A549 (cell line): ENCODE measurements around the gene KLHL29. TPM values are rescaled to one million over a fixed set of nuclear protein-coding genes. Genes with fewer than 3 reads are reported as not detected.
A peak's percentile ranks its signal among the peaks of the same experiment; 100 is the strongest.

Experiments
- ATAC-seq, 2 experiments: fragments of 200-7000 bp in 1 of 2; fragments of >200 bp in 1 of 2; cut with Nextera tagmentation in 1 of 2; cut with Tn5 transposase in 1 of 2; 3 replicates each; pipeline versions ENCODE4 v1.8.0 to v1.9.1; 2018 to 2020; ENCODE audit warnings: mild to moderate bottlenecking in 1 of 2, moderate library complexity in 1 of 2
- CTCF ChIA-PET: fragments of 300-600 bp; sonication (Branson Sonifier 250); formaldehyde crosslinking; extraction: SDS; loops from one replicate; lab custom pipeline; 2021; ENCODE audit warnings: antibody characterized with exemption, inconsistent platforms; lab: Yijun Ruan, JAX
- POLR2A ChIA-PET: fragments of 350-600 bp; formaldehyde crosslinking; extraction: SDS; loops from one replicate; lab custom pipeline; 2021; ENCODE audit warnings: antibody characterized with exemption, inconsistent platforms; lab: Yijun Ruan, JAX
- DNase-seq, 2 experiments: peaks; one replicate each; pipeline versions ENCODE4 v3.0.0 to v3.0.0-alpha.2; 2011 to 2016; ENCODE audit warnings: low read depth in 1 of 2, low spot score in 1 of 2
- FAIRE-seq: peaks from 2 replicates; lab custom pipeline; 2011; peaks lifted over from hg19 to GRCh38; lab: Jason Lieb, UNC
- H3K27ac ChIP-seq, 2 experiments: fragments of >200 bp; sonication (Bioruptor Twin); formaldehyde crosslinking; 3 replicates each; pipeline ENCODE4 v1.5.1; 2016 to 2017
- H3K4me1 ChIP-seq: fragments of >200 bp; sonication (Bioruptor Twin); formaldehyde crosslinking; 3 replicates; pipeline ENCODE4 v1.6.1; 2016
- H3K4me2 ChIP-seq: fragments of >200 bp; sonication (Bioruptor Twin); formaldehyde crosslinking; 3 replicates; pipeline ENCODE4 v1.6.1; 2016
- H3K4me3 ChIP-seq: fragments of >200 bp; sonication (Bioruptor Twin); formaldehyde crosslinking; 3 replicates; pipeline ENCODE4 v1.5.1; 2016
- H3K9me3 ChIP-seq: fragments of >200 bp; sonication (Bioruptor Twin); formaldehyde crosslinking; 3 replicates; pipeline ENCODE4 v1.6.1; 2016
- CEBPB ChIP-seq, 2 experiments: fragments of >200 bp in 1 of 2; sonication (Bioruptor Twin) in 1 of 2; formaldehyde crosslinking in 1 of 2; IDR thresholded peaks; 2 replicates each; pipeline ENCODE4 v1.6.1; 2012 to 2016
- CHD4 ChIP-seq: fragments of 200-600 bp; sonication (generic); IDR thresholded peaks from 2 replicates; pipeline ENCODE4 v1.6.1; 2016; ENCODE audit warnings: antibody characterized with exemption, mild to moderate bottlenecking, borderline replicate concordance
- EHMT2 ChIP-seq: fragments of 200-600 bp; sonication (generic); IDR thresholded peaks from 2 replicates; pipeline ENCODE4 v1.6.1; 2016; ENCODE audit warnings: antibody characterized with exemption, low read depth, mild to moderate bottlenecking, moderate library complexity
- FOSB ChIP-seq: fragments of 250-450 bp; sonication (Bioruptor Pico); IDR thresholded peaks from 2 replicates; pipeline ENCODE4 v1.5.0; 2020; ENCODE audit warnings: mild to moderate bottlenecking, moderate library complexity
- FOXS1 ChIP-seq: fragments of 250-450 bp; sonication (Bioruptor Pico); IDR thresholded peaks from 2 replicates; pipeline ENCODE4 v1.5.0; 2020; ENCODE audit warnings: mild to moderate bottlenecking, moderate library complexity
- HDAC2 ChIP-seq: fragments of 200-600 bp; sonication (generic); IDR thresholded peaks from 2 replicates; pipeline ENCODE4 v1.6.1; 2016
- HOXA7 ChIP-seq: fragments of 250-450 bp; sonication (Bioruptor Pico); IDR thresholded peaks from 2 replicates; pipeline ENCODE4 v1.5.0; 2020; ENCODE audit warnings: mild to moderate bottlenecking, moderate library complexity
- KDM1A ChIP-seq: fragments of 200-600 bp; sonication (generic); IDR thresholded peaks from 2 replicates; pipeline ENCODE4 v1.6.1; 2016; ENCODE audit warnings: low read depth, mild to moderate bottlenecking
- KDM5A ChIP-seq: fragments of 200-600 bp; sonication (generic); IDR thresholded peaks from 2 replicates; pipeline ENCODE4 v1.6.1; 2016; ENCODE audit warnings: antibody characterized with exemption, mild to moderate bottlenecking
- MAFK ChIP-seq: fragments of 450-650 bp; IDR thresholded peaks from 2 replicates; pipeline ENCODE4 v1.6.1; 2014; ENCODE audit not compliant: partially characterized antibody
- MAX ChIP-seq: IDR thresholded peaks from 2 replicates; pipeline ENCODE4 v1.6.1; 2012
- MAZ ChIP-seq: fragments of 150-350 bp; IDR thresholded peaks from 2 replicates; pipeline ENCODE4 v1.6.1; 2014; ENCODE audit warnings: antibody characterized with exemption, low read depth, low read length, borderline replicate concordance
- POLR2AphosphoS2 ChIP-seq: conservative IDR thresholded peaks from 2 replicates; pipeline ENCODE4 v1.6.1; 2012; ENCODE audit warnings: low read length, improper control_type of control experiment, inconsistent platforms
- RAD21 ChIP-seq, 2 experiments: fragments of >200 bp in 1 of 2; sonication (Bioruptor Twin) in 1 of 2; formaldehyde crosslinking in 1 of 2; IDR thresholded peaks in 1 of 2; conservative IDR thresholded peaks in 1 of 2; 2 replicates in 1 of 2; 3 replicates in 1 of 2; pipeline ENCODE4 v1.6.1; 2012 to 2018; ENCODE audit warnings: inconsistent platforms in 1 of 2
- RCOR1 ChIP-seq: fragments of 150-350 bp; IDR thresholded peaks from 2 replicates; pipeline ENCODE4 v1.6.1; 2014; ENCODE audit warnings: antibody characterized with exemption, low read length, low read depth
- USF2 ChIP-seq: fragments of 450-650 bp; IDR thresholded peaks from 2 replicates; pipeline ENCODE4 v1.6.1; 2014; ENCODE audit warnings: antibody characterized with exemption
- ZFP36 ChIP-seq: fragments of 450-650 bp; IDR thresholded peaks from 2 replicates; pipeline ENCODE4 v1.6.1; 2014; ENCODE audit warnings: borderline replicate concordance; ENCODE audit not compliant: partially characterized antibody
- ZNF302 ChIP-seq: fragments of 250-450 bp; sonication (Bioruptor Pico); IDR thresholded peaks from 2 replicates; pipeline ENCODE4 v1.9.0; 2021; ENCODE audit warnings: inconsistent platforms, mild to moderate bottlenecking, moderate library complexity
- WGBS: methylation state at CpG from one replicate; pipeline ENCODE4 v1.1.6; 2017; ENCODE audit errors: missing lambda C conversion rate; 5-methylcytosine and 5-hydroxymethylcytosine counted together
- polyA plus RNA-seq, 4 experiments: library from polyadenylated mRNA; depleted of rRNA in 3 of 4; stranded (reverse); fragments of >200 nt; fragmentation: RNase III in 1 of 4; extraction: RNeasy Plus Mini Kit Qiagen cat#74134 plus additional on column Dnase treatment in 1 of 4; gene quantifications; 2 replicates in 3 of 4; 3 replicates in 1 of 4; pipeline ENCODE4 v1.2.3, GENCODE V29; 2011 to 2017
- TF ChIP-seq, protein P1 (sequence below): fragments of >200 bp; sonication (Bioruptor Twin); formaldehyde crosslinking; IDR thresholded peaks from 3 replicates; pipeline ENCODE4 v1.5.1; 2016

The KLHL29 gene
- polyA plus RNA-seq, 2 of the 4 experiments (the other 2 are of a cell fraction), result 1.3 to 2.5 TPM

- WGBS, result 77% methylated on average over 8 of the region's 8 CpGs
- TF ChIP-seq KDM5A, result no peak
- no peak for TF ChIP-seq RCOR1
- TF ChIP-seq, all 56 proteins: peak for 0
- H3K4me2 ChIP-seq, result no peak overlapping the region
- no peak overlapping the region; a peak in 1 of 6 replicates for H3K27ac ChIP-seq
- 0 out of 6 replicates have a peak, but pooled peaks of 1 of the 2 experiments have one; percentile 30 for ATAC-seq
- no peaks in the 10 kb centered on the region for H3K9me3 ChIP-seq
- POLR2A ChIA-PET, result no interaction called here
- FAIRE-seq, result no peak
- CTCF ChIA-PET, result interaction anchor here (0.7 kb wide), 1 partner anchor 16 kb away, joined by 3 read pairs; no protein-coding TSS in a partner anchor
- H3K4me3 ChIP-seq, result no peak overlapping the region
- peaks cover 6% of the 10 kb centered on the region; the same call in 1 of the 3 replicates for H3K4me1 ChIP-seq
- no peak for DNase-seq
These were observed 360.2 kb downstream of the KLHL29 start for GRCh38 chr2:23745068-23745725.

DNA sequence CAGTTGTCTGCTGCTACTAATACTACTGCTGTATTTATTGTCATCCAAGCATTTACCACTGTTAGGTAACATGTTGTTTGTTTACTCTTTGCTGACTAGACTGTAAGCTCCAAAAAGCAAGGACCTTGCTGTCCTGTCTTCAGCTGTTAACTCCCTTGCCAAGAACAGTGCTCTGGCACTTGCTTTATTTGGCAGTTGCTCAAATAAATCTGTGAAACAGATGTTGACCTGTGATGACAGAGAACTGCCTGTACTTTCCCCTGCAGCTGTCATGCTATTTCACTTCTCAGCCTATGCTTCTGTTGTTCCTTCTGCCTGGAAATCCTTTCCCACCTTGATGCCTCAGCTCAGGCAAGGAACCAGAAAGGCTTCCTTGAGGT is 360.7 kb downstream of the KLHL29 start:
- H3K4me3 ChIP-seq, result no peak overlapping the region
- TF ChIP-seq HOXA7 (CRISPR knock-in tag), result no peak
- TF ChIP-seq POLR2AphosphoS2, result no peak
- no peak for TF ChIP-seq MAZ
- TF ChIP-seq CHD4, result no peak
- TF ChIP-seq ZFP36, result no peak
- TF ChIP-seq MAFK, result peak; percentile 48
- ChIA-PET CTCF (interaction anchor here (0.6 to 0.7 kb wide), 3 partner anchors 16 to 36 kb away, joined by 3 read pairs; no protein-coding TSS in a partner anchor), POLR2A (no interaction called here)
- H3K27ac ChIP-seq, result no peak overlapping the region; a peak in 1 of 6 replicates
- H3K9me3 ChIP-seq, result no peaks in the 10 kb centered on the region
- FAIRE-seq (no peak), ATAC-seq (peak; percentile 30 to 44; a peak in 4 of 6 replicates), DNase-seq (peak in 1 of 2 experiments; percentile 9)
- peaks cover 6% of the 10 kb centered on the region; the same call in 1 of the 3 replicates for H3K4me1 ChIP-seq
- no peak overlapping the region for H3K4me2 ChIP-seq

- ATAC-seq, result no peak
- TF ChIP-seq FOXS1 (CRISPR knock-in tag) (no peak), KDM1A (no peak), USF2 (no peak), RAD21 (conservative IDR thresholded peaks at IDR 0.05 in 1 of 2, IDR thresholded peaks at IDR 0.05 in 1 of 2) (no peak), EHMT2 (no peak), MAX (no peak), HDAC2 (no peak), POLR2AphosphoS2 (no peak), CEBPB (IDR thresholded peaks at IDR 0.05) (no peak), FOSB (CRISPR knock-in tag) (no peak), ZNF302 (CRISPR knock-in tag) (no peak), RCOR1 (no peak)
- TF ChIP-seq, protein P1, sequence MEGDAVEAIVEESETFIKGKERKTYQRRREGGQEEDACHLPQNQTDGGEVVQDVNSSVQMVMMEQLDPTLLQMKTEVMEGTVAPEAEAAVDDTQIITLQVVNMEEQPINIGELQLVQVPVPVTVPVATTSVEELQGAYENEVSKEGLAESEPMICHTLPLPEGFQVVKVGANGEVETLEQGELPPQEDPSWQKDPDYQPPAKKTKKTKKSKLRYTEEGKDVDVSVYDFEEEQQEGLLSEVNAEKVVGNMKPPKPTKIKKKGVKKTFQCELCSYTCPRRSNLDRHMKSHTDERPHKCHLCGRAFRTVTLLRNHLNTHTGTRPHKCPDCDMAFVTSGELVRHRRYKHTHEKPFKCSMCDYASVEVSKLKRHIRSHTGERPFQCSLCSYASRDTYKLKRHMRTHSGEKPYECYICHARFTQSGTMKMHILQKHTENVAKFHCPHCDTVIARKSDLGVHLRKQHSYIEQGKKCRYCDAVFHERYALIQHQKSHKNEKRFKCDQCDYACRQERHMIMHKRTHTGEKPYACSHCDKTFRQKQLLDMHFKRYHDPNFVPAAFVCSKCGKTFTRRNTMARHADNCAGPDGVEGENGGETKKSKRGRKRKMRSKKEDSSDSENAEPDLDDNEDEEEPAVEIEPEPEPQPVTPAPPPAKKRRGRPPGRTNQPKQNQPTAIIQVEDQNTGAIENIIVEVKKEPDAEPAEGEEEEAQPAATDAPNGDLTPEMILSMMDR, result no peak
- H3K4me1 ChIP-seq, result peaks cover 6% of the 10 kb centered on the region; the same call in 1 of the 3 replicates
- no peak overlapping the region; a peak in 1 of 6 replicates for H3K27ac ChIP-seq
- no peak overlapping the region for H3K4me2 ChIP-seq
- POLR2A ChIA-PET, result no interaction called here
- no peak overlapping the region for H3K4me3 ChIP-seq
- no peak for FAIRE-seq
- no peak for DNase-seq
- CTCF ChIA-PET, result interaction anchor here (0.6 kb wide), 2 partner anchors 18 to 37 kb away, joined by 3 read pairs; no protein-coding TSS in a partner anchor
- no peaks in the 10 kb centered on the region for H3K9me3 ChIP-seq
- 63% methylated on average over 2 of the region's 2 CpGs for WGBS
These were observed 361.3 kb downstream of the KLHL29 start for GRCh38 chr2:23746141-23746863.
